PC-3 (cell line): ENCODE results near the gene PARP15.

Experiments used
- EZH2 ChIP-seq: fragments of 300-600 bp; sonication (generic); IDR thresholded peaks from one replicate; pipeline ENCODE4 v1.6.1; 2017; ENCODE audit warnings: antibody characterized with exemption, mild to moderate bottlenecking, low read length; ENCODE audit not compliant: unreplicated experiment
- TF ChIP-seq, protein P1 (sequence below): fragments of 300-600 bp; sonication (generic); conservative IDR thresholded peaks from 2 replicates; pipeline ENCODE4 v1.5.1; 2017; ENCODE audit warnings: antibody characterized with exemption, low read depth, mild to moderate bottlenecking, low read length

DNA sequence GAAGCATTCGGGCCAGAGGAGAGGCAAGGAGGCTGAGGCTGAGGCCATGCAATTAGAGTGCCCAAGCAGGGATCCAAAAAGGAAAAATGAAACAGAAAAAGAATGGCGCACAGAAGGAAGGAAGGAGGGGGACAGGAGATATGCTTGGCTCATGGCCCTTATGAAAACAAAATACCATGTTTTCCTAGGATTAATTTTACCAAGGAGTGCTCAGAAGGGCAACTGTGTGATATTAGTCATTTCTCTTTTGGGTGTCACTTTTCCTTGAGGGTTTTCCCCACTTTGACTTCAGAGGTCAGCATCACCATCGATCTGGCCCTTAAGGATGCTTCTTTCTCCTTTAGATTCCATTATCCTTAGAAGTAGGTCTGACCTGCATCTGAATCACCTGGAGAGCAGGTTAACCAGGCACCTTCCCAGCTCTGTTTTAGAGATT lies 104.5 kb downstream of the PARP15 start:
- TF ChIP-seq, protein P1, sequence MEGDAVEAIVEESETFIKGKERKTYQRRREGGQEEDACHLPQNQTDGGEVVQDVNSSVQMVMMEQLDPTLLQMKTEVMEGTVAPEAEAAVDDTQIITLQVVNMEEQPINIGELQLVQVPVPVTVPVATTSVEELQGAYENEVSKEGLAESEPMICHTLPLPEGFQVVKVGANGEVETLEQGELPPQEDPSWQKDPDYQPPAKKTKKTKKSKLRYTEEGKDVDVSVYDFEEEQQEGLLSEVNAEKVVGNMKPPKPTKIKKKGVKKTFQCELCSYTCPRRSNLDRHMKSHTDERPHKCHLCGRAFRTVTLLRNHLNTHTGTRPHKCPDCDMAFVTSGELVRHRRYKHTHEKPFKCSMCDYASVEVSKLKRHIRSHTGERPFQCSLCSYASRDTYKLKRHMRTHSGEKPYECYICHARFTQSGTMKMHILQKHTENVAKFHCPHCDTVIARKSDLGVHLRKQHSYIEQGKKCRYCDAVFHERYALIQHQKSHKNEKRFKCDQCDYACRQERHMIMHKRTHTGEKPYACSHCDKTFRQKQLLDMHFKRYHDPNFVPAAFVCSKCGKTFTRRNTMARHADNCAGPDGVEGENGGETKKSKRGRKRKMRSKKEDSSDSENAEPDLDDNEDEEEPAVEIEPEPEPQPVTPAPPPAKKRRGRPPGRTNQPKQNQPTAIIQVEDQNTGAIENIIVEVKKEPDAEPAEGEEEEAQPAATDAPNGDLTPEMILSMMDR = no peak
- TF ChIP-seq EZH2 = no peak
